Renal cortical epithelial cell (primary cell): ENCODE results near the gene BCAS4. TPM values are rescaled to one million over a fixed set of nuclear protein-coding genes. Genes with fewer than 3 reads are reported as not detected.

ENCODE experiments used
- DNase-seq: peaks from one replicate; pipeline ENCODE4 v3.0.0-alpha.2; 2011; ENCODE audit warnings: low read depth
- total RNA-seq: library from RNA; depleted of rRNA; stranded (reverse); fragments of >200 nt; gene quantifications from 2 replicates; pipeline ENCODE4 v1.2.3, GENCODE V29; 2014

BCAS4 gene
- total RNA-seq, 1 donor from 2014 or later: 5.7 TPM

GRCh38 chr20:50854506-50855249, 59.8 kb downstream of the BCAS4 start:
- DNase-seq: no peak

DNA sequence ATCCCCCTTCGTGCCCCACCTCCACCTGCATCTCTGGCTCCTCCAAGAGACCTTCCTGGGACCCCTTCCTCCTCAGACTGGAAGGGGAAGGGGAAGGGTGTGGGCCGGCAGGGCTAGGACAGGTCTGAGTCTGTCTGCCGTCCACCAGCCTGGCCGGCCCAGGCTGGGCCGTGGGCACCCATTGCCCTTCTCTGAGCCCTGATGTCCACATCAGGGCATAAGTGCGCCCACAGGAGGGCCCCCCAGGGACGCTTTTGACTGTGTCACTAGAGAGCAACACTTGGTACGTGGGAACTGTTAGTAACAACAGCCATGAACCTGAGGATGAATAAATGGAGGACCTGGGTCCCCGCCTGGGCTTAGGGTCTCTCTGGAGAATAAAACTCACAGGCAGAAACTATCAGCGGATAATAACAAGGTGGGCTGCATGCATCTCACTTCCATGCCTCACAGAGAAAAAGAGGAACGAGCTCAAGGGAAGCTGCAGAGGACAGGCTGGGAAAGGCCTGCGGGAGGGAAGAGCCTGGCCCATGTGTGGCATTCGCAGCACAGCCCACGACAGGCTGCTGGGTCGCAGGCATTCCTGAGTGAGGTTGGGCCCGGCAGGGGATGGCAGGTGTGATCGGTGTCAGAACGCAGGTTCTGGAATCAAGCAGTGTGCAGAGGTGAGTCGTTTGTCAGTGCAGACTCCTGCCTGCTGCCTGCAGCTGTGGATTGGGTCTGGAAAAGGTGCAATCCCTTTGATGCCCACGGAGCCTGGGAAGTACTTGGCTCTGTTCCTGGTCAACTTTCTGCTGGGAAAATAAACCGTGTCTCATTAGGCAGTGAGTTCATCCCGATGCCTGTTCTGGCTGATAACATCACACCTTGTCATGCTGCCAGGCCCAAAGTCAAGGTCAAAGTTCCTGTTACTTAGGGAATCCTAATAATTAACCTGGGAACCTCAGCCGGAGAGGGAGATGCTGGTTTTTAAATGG, 60.9 kb downstream of the BCAS4 start:
- DNase-seq: peak; percentile 70

DNA sequence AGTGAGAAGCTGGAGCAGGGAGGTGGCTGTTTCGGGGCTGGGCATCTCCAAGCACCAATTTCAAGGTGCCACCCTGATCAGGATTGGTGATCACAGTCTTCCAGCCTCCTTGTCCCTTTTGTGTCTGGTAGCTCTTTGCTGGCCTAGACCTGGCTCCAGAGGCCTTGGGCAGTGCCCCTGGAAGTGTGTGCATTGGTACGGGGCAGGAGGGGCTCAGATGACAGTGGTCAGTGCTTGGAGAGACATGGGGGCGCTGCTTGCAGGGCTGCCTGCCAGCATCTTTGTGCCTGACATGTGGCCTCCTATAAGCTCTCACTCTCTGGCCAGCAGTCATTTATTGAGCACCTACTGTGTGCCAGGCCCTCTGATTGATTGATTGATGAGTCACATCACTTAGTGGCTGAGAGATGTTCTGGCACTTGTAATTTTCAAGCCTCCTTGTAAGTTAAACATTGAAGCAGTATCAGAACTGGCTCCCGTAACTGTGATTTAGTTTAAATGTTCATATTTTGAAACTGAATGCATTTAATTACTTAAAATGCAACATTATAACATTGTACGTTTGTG, 61.7 kb downstream of the BCAS4 start:
- no peak for DNase-seq

- DNase-seq: no peak
These were observed 62.5 kb downstream of the BCAS4 start for GRCh38 chr20:50857348-50857747.

DNA sequence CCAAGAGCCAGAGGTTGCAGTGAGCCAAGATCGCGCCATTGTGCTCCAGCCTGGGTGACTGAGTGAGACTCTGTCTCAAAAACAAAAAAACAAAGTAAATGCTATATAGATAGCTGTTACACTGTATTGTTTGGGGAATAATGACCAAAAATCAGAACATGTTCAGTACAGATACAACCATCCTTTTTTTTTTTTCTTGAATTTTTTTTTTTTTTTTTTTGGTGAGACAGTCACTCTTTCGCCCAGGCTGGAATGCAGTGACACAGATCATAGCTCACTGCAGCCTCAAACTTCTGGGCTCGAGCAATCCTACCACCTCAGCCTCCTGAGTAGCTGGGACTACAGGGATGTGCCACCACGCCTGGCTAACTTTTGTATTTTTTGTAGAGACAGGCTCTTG, 63.7 kb downstream of the BCAS4 start:
- no peak for DNase-seq

DNA sequence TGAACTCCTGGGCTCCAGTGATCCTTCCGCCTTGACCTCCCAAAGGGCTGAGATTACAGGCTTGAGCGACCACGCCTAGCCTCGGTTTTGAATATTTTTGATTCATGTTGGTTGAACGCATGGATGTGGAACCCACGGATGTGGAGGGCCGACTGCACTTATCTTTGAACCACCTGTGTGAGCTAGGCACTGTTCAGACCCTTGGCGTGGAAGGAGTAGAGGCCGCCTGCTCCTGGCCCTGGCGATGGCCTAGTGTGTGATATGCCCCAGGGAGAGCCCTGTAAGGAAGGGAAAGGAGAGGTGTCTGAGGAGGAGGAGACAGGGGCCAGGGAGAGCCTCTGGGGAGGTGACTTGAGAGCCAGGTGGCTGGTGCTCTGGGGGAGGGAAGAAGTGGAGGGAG, 64.3 kb downstream of the BCAS4 start:
- no peak for DNase-seq

DNA sequence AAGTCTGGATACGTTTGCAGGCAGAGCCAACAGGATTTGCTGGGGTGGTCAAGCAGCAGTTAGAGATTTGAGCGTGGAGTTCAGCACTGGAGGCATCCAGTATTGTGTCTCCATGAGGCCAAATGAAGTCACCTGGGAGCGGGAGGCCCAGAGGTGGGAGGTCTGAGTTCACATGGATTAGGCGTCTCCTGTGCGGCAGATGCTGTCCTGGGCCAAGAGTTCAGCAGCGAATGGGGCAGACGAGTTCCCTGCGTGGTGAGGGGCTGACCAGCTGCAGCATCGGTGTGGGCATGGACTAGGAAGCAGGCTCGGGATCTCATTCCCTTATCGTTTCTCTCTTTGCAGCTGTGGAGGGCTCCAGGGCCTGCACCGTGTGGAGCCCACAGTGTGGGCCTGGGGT, 66.2 kb downstream of the BCAS4 start:
- no peak for DNase-seq

DNA sequence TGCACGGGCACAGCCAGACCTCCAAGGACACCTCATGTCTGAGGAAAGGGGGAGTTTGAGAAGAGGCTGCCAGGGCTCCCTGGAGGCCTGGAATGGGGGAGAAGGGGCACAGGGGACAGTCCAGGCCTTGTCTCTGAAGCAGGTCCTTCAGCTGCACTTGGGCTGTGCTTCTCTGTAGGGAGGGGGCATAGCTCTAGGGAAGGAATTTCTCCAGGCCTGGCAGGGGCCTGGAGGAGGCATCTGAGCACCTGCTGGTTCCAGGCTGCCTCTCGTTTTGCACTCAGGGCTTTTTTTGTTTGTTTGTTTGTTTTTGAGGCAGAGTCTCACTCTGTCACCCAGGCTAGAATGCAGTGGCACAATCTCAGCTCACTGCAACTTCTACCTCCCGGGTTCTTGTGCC, 67.7 kb downstream of the BCAS4 start:
- DNase-seq: no peak

DNA sequence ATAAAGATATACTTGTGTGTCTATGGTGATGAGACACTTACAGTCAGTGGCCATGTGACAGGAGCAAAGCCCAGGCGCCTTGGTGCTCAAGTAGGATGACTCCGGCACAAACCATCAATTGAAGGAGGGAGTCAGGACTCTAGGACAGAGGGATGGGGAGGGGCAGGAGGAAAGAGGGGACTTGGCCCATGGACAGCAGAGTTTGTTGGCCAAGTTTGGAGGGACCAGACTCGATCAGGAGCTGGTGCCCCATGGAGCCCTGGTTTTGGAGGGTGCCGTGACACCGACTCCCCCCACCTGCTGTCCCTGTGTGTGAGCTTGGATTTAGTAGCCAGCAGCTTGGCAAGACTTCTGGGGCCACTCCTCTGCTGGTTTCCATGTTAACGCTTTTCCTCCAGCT, 70.3 kb downstream of the BCAS4 start:
- no peak for DNase-seq

GRCh38 chr20:50865591-50865990, 70.7 kb downstream of the BCAS4 start:
- DNase-seq: no peak

- no peak for DNase-seq
These were observed 71.3 kb downstream of the BCAS4 start for GRCh38 chr20:50866036-50866685.

DNA sequence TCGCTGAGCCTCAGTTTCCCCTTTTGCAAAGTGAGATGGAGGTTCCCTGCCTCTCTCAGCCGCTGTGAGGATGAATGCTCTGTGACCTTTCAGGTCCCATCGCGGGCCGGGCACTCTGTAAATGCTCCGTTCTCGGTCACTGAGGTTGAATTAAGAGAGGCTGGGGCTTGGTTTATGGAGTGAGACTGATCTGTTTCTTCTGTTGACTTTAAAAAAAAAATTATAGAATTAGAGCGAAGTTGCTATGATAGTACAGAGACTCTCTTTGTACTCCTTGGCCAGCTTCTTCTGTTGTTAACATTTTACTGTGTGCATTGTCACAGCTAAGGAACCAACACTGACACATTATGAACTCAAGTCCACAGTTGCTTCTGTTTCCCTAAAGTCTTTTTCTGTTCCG, 72.0 kb downstream of the BCAS4 start:
- DNase-seq: no peak

- DNase-seq: no peak
These were observed 72.9 kb downstream of the BCAS4 start for GRCh38 chr20:50867805-50868204.

DNA sequence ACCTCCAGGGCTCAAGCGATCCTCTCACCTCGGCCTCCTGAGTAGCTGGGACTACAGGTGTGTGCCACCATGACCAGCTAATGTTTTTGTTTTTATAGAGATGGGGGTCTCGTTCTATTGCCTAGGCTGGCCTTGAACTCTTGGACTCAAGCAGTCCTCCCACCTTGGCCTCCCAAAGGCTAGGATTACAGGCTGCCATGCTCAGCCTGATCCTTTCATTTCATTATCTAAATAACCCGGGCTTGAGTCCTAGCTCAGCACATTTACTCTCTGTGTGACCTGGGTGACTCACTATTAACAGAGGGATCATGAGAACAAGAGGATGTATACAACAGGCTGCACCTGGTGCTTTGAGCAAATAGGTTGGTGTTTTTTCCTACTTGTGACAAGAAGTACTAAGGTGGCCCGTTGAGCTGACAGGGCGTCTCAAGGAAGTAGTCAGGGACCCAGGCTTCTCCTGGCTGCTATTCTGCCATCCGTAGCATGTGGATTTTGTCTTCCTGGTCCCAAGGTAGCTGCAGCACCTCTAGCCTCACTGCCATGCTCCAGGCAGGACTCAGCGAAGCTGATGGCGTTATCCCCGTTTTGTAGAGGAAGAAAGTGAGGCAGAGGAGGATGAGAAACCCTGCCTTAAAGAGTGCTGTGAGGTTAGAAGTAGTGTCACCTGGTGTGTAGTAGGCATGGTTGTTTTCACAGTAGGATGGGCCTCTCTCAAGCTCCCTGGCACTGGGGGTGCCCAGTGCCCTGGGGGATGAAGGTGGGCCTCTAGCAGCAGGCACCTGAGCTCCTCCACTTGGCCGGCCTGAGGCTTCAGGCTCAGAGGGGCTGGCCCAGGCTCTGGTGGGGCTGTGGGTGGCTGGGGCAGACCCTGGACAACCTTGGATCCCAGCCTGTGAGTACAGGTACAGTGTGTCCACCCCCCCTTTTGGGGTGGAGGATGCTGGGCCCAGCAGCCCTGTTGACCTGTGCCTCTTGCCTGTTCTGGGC, 73.9 kb downstream of the BCAS4 start:
- DNase-seq: peak; percentile 39

- no peak for DNase-seq
These were observed 75.8 kb downstream of the BCAS4 start for GRCh38 chr20:50870561-50871161.

DNA sequence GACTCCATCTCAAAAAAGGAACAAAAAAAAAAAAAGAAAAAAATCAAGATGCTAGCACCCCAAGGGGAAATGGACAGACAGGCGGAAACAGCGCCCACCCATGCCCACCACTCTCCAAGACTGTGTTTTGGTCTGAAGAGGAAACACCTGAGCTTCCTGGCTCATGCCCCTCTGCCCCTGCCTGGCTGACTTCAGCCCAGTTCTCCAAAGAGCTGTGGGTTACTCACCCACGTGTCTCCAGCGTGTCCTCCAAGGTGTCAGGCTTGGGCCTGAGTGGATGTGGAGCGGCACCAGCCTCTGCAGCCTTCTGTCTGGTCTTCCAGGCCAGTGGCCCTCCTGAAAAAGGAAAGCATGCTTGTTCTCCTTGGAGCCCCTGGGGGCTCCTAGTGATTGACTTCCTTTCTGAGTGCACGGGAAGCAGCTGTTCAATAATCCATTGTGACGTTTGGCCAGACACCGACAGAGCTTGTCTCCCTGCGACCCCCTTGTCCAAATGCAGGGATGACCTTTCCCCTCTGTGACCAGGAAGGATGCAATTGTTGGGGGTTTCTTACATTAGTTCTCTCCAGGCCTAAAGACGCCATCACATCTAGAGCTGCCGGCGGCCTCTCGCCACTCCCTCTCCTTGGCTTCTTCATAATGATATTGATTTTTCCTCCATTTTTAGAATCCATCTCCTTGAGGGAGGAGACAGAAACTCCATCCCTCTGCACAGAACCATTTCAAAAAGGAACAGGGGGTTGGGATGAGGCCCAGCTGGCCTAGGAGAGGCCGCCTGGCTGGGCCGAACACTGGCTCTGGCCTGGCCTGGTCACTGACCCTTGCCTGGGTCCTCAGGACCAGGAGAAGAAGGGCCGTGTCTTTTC, 77.9 kb downstream of the BCAS4 start:
- no peak for DNase-seq

DNA sequence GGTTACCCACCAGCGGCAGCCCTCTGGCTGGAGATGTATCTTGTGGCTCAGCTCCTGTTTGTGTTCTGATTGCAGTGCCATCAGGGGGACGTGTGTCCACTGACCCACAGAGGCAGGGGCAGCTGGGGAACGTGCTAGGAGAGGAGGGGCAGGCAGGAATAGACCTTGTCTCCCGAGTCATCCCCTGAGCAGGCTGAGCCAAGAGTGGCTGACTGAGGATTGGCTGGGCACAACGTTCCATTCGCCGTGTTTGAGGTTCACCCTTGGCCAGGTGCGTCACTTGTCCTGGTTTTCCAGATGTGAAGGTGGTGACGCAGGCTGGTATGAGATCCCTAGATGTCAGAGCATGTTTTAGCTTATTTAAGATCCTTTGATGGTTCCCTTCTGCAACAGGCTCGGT, 78.7 kb downstream of the BCAS4 start:
- DNase-seq: no peak

DNA sequence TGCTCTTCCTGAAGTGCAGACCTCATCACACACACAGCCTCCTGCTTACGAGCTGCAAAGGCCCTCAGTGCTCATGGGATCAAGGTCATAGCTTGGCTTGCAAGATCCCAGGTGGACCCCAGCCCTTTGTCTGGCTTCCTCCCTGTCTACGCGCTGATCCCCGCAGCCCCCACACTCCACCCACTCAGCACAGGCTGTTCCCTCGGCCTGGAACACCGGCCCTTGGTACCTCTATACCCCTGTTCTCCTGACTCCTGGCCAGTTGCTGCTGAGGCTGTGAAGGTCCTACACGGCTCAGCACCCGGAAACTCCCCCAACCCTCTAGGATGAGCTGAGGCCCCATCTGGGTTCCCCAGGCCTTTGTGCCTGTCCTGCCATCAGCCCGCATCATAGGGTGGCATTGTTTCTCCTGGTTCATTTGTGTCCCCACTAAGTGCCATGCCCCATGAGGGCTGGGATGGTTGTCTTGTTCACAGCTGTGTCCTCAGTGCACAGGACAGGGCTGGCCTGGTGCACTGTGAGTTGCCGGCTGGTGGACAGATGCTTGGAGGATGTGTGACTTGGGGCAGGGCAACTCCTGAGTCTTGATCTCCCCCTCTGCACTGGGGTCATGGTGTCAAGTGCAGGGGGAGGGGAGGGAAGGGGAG, 79.4 kb downstream of the BCAS4 start:
- no peak for DNase-seq
